GM12891 (cell line): ENCODE results near the gene PSMD8.
A peak's percentile ranks its signal among the peaks of the same experiment; 100 is the strongest.
"Not testable (repeated sequence)": the region's sequence is repeated elsewhere in the genome, so short reads cannot be mapped to it uniquely, and the experiment has no call there.

Experiments used
- DNase-seq: peaks from one replicate; pipeline ENCODE4 v3.0.0; 2011; ENCODE audit warnings: low spot score; ENCODE audit not compliant: insufficient read length
- FAIRE-seq: peaks from 2 replicates; lab custom pipeline; 2011; peaks lifted over from hg19 to GRCh38; lab: Jason Lieb, UNC
- PAX5 ChIP-seq: IDR thresholded peaks from 2 replicates; pipeline ENCODE4 v1.6.1; 2011; ENCODE audit warnings: low read length, moderate library complexity, mild to moderate bottlenecking; ENCODE audit not compliant: insufficient read depth, severe bottlenecking
- POLR2A ChIP-seq: IDR thresholded peaks from 2 replicates; pipeline ENCODE4 v1.6.1; 2011; ENCODE audit warnings: low read depth, low read length, control low read depth
- POLR2AphosphoS5 ChIP-seq: IDR thresholded peaks from 2 replicates; pipeline ENCODE4 v1.6.1; 2011; ENCODE audit warnings: low read depth, low read length, control low read depth
- POU2F2 ChIP-seq: IDR thresholded peaks from 2 replicates; pipeline ENCODE4 v1.6.1; 2011; ENCODE audit warnings: low read depth, mild to moderate bottlenecking, control low read depth, low read length, moderate library complexity
- SPI1 ChIP-seq: IDR thresholded peaks from 2 replicates; pipeline ENCODE4 v1.6.1; 2011; ENCODE audit warnings: low read depth, low read length, control low read depth
- TAF1 ChIP-seq: IDR thresholded peaks from 2 replicates; pipeline ENCODE4 v1.6.1; 2011; ENCODE audit warnings: low read depth, low read length, control low read depth

The PSMD8 gene

DNA sequence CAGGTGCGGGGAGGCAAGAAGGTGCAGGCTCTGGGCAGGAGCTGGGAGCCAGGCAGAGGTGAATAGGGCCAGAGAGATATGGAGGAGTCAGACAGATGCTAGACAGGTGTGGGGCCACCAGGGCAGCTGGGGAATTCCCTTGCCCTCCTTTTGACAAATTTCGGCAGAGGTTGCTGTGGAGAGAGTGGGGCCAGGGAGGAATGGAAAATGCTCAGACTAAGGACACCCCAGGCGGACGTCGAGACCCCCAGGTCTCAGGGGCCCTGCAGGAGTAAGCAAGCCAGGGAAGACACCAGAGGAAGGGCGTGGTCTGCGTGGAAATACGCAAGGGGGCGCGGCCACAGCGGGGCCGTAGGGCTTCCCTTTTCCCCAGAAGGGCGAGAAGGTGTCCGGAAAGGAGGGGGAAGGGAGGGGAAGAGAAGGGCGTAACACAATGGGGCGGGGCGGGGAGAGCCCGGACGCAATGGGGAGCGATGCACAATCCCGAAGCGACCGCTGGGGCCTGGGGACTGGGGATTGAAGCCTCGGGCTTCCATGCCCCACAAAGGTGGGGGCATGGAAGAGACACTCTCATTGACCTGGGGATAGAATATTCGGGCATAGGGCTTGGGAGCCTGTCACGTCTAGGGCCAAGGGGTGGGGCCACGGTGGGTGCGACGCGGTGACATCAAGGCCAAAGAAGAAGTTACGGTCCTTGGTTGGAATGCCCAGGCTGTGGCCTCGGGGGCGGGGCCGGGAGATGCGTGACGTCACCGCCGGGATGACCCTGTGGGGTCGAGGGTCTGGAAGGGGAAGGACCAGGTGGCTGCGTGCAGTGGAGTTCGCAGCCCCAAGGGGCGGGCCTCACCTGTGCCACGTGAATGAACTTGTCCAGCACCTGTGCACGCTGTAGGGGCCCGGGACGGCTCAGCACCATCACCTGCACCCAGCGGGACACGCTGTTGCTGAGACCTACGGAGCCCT is 43.5 kb downstream of the PSMD8 start:
- TF ChIP-seq SPI1, result peak; percentile 26; the same call in 1 of the 2 replicates
- TF ChIP-seq POU2F2, result no peak
- TF ChIP-seq TAF1, result no peak
- FAIRE-seq, result peak; percentile 91
- peak; percentile 58 for DNase-seq

DNA sequence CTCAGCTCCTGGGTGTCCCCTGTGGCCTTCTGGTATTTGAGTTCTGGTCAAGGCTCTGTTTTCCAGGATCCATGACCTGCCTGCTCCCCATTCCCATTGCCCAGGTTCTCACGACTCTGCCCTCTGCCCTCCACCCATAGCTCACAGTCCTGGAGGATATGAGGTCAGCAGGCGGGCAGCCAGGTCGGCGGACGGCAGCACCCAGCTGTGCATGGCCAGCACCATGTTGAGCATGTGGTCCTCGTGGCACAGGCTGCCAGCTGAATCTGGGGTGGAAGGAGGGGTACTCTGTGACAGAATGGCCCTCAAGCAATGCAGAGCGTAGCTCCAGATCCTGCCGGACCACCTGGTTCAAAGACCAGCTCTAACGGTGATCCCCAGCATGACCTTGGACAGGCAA is 46.6 kb downstream of the PSMD8 start:
- FAIRE-seq (no peak), DNase-seq (no peak)
- no peak for TF ChIP-seq SPI1
- no peak for TF ChIP-seq TAF1
- TF ChIP-seq POLR2AphosphoS5, result no peak
- TF ChIP-seq POU2F2, result no peak

DNA sequence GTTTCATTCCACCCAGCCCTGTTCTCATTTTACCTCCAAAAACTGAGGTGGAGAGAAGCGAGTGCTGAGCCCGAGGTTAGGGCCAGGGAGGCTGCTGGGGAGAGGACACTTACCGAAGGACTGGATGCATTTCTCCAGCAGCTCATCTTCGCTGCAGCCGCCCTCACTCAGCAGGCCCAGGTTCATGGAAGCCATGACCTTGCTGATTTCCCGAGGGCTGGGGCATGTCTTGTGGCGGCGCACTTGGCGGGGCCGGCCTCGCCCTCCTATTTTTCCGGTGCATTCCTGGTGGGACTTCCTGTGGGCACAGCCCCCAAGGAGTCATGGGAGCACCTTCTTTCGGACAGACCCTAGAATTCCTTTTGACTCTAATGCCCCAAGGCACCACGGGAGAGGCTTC is 47.5 kb downstream of the PSMD8 start:
- FAIRE-seq (no peak), DNase-seq (no peak)
- TF ChIP-seq PAX5 (no peak), POLR2AphosphoS5 (no peak), TAF1 (no peak), POU2F2 (no peak), POLR2A (no peak), SPI1 (no peak)

DNA sequence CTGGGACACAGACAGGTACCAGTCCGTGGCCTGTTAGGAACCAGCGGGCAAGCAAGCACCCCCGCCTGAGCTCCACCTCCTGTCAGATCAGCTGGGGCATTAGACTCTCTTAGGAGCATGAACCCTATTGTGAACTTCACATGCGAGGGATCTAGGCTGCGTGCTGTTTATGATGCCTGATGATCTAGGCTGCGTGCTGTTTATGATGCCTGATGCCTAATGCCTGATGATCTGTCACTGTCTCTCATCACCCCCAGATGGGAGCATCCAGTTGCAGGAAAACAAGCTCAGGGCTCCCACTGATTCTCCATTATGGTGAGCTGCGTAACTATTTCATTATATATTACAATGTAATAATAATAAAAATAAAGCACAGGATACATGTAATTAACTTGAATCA is 48.1 kb downstream of the PSMD8 start:
- no peak for DNase-seq
- FAIRE-seq, result no peak
- TF ChIP-seq POU2F2 (no peak), PAX5 (no peak), POLR2AphosphoS5 (no peak), TAF1 (no peak), SPI1 (no peak), POLR2A (no peak)

DNA sequence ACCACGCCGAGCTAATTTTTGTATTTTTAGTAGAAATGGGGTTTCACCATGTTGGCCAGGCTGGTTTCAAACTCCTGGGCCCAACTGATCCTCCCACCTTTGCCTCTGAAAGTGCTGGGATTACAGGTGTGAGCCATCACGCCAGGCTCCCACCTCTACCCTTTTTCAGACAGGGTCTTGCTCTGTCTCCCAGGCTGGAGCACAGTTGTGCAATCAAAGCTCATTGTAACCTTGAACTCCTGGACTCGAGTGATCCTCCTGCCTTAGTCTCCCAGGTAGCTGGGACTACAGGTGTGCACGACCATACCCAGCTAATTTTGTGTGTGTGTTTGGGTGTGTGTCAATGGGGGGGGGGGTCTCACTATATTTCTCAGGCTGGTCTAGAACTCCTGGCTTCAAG is 49.9 kb downstream of the PSMD8 start:
- DNase-seq (no peak), FAIRE-seq (no peak)
- no peak for TF ChIP-seq PAX5
- no peak for TF ChIP-seq POLR2A
- TF ChIP-seq POLR2AphosphoS5, result no peak
- no peak for TF ChIP-seq POU2F2
- no peak for TF ChIP-seq SPI1
- no peak for TF ChIP-seq TAF1

DNA sequence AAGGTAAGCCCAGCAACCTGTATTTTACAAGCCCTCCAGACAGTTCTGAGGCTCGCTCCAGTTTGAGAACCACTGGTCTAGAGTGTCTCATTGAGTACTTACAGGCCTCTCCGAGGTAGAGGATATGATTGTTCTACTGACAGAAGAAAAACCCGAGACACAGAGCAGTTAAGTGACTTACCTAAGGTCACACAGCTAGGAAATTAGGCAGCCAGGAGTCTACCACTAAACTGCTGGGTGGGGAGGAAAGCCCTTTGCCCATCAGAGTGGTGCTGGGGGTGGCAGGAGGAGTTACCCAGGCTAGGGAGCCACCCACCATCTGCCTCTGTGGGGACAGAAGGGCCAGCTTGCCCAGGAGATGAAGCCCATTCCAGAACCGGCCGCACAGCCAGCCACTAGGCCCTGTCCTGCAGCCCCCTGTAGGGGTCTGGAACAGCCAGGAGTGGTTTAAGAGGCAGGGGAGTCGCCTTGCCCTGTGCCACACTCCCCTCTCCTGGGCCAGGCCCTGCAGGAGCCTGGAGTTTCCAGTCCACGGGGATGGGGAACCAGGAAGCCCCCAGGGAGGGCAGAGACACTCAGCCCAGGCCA is 50.9 kb downstream of the PSMD8 start:
- TF ChIP-seq PAX5 (no peak), POLR2A (no peak), SPI1 (no peak), POU2F2 (no peak), POLR2AphosphoS5 (no peak), TAF1 (no peak)
- no peak for DNase-seq
- no peak for FAIRE-seq

DNA sequence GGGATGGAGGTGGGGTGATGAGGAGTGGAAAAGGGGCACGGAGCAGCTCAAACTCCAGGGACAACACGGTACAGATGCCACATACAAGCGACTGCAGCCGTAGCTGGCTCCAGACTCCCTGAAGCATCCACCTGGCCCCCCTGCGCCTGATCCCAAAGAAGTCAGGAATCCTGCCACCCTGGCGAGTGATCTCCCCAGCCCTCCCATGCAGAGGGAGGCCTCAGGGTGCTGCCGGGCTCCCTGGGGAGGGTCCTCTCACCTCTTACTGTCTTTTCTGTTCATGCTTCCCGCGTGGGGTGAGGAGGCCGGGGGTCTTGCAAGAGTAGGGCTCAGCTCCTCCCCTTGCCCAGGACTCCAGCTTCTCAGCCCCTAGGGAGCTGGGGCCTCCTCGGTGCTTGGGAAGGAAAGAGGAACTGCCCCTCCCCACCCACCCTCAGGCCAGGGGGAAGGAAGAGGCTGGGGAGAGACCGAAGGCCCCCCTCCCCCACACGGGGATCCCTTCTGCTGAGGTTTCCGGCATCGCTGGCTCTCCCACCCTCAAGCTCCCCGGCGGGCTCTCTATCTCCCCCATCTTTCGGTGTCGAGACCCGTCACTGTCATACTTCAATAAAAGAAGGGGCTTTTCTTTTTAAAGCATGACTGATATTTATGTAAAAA is 51.6 kb downstream of the PSMD8 start, which contains the start of gene RASGRP4:
Gene RASGRP4, minus strand, starts transcription at position 410 of the 657 bp plus-strand sequence. Its CDS starts 128 bp downstream, at position 282.
- no peak for TF ChIP-seq POU2F2
- no peak for TF ChIP-seq POLR2A
- TF ChIP-seq SPI1, result peak; percentile 78
- FAIRE-seq, result no peak
- peak; percentile 70 for DNase-seq

DNA sequence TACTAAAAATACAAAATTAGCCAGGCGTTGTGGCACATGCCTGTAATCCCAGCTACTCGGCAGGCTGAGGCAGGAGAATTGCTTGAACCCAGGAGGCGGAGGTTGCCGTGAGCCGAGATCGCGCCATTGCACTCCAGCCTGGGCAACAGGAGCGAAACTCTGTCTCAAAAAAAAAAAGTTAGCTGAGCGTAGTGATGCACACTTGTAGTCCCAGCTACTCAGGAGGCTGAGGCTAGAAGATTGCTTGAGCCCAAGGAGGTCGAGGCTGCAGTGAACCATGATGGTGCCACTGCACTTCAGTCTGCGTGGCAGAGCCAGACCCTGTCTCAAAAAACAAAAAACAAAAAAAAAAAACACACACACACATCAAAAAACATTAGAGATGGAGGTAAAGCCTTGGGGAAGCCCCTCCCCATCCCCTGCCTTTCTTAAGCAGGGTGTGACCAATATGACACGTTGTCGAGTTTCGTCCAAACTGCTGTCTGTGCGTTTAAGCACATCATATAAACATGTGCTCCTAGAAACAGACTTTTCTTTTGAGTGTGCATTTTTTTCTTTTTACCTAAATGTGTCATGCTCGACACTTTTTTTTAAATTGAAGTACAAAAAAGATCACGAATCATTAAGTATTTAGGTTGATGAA is 52.8 kb downstream of the PSMD8 start:
- DNase-seq, result not testable (repeated sequence)
- peak; percentile 87 for FAIRE-seq

DNA sequence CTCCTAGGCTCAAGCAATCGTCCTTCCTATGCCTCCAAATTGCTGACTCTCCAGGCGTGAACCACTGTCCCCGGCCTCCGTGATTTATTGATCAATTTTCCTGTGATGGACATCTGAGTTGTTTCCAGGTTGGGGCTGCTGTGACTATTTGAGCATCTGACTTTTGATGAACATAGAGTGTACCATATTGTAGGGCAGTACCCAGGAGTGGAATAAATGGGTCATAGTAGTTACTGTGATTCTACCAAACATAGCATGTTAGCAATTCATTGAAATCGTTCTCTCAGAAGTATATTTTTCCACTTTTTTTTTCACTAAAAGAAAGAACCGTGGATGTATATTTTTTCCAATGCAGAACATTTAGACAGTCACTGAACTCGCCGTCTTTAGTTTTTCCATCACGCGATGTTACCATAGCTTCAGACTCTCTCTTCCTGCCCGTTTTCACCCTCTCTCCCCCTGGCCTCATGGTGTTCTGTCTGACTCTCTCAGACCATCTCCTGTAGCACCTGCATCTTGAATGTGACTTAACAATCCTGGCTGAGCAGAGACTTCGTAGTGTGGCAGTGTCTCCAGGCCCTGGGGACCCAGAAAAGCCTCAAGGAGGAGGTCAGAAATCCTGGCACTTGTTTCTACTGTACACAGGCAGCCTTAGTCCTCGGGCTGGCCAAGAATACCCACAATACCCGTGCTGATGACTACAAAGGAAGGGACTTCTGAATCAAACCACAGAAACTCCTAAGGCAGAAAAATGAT is 54.9 kb downstream of the PSMD8 start:
- DNase-seq (no peak), FAIRE-seq (peak; percentile 88)
- TF ChIP-seq POLR2AphosphoS5 (no peak), TAF1 (no peak)

DNA sequence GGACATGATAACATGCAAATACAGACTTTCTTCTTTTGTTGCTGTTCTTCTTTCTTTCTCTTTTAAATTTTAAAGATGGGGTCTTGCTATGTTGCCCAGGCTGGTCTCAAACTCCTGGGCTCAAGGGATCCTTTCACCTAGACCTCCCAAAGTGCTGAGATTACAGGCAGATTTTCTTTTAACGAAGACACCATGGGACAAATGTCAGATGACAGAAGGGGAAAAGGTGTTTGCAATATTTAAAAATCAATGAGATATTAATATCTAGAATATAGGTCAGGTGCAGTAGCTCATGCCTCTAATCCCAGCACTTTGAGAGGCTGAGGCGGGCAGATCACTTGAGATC is 55.4 kb downstream of the PSMD8 start:
- no peak for TF ChIP-seq TAF1
- TF ChIP-seq POLR2A, result no peak
- no peak for TF ChIP-seq POU2F2
- FAIRE-seq, result no peak
- DNase-seq, result no peak
